Measurements from ENCODE around the gene SOS2. TPM values are rescaled to one million over a fixed set of nuclear protein-coding genes. Genes with fewer than 3 reads are reported as not detected.

Gene SOS2
- total and polyA plus RNA-seq, 2 of the 8 experiments (the other 6 are each of a cell fraction or from before 2014, with no cell fraction given) = 2.8 to 12.7 TPM

DNA sequence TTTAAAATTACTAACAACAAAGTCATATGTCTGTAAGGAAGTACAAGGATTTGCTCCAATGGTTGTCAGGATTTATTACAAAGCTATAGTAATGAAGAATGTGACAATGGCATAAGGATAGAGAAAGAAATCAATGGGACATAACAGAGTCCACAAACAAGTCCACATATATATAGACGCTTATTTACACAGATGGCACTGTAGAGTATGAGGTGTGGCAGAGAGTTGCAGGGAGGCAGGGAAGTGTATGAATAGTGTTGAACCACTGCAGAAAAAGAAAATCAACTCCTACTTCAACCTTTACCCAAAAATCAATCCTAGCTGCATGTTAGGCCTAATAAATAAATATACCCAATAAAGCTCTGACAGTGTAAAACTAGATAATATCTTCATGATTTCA, 21.3 kb downstream of the SOS2 start:
- H4K5ac ChIP-seq (ENCODE audit: insufficient read length, low read depth, low read length) = no peak overlapping the region
- no peaks in the 10 kb centered on the region; the same call in 1 of the 2 replicates for H3K23me2 ChIP-seq (ENCODE audit: low read depth, low read length)
- no peak overlapping the region for H3K9ac ChIP-seq (replicated peaks in 1 of 4; ENCODE audit: extremely low read depth in 1 of 4, low read depth in 3 of 4, low read length in 3 of 4)
- H3K4me3 ChIP-seq (ENCODE audit: extremely low read depth in 1 of 4, insufficient read depth in 2 of 4, low read depth in 3 of 4, low read length in 4 of 4) = no peak overlapping the region
- FAIRE-seq (no peak), DNase-seq (ENCODE audit: low read depth in 1 of 2, low spot score in 2 of 2) (no peak)
- no peak overlapping the region for H3K56ac ChIP-seq (replicated peaks; ENCODE audit: insufficient read length, low read depth, low read length)
- H3K4me2 ChIP-seq (ENCODE audit: insufficient read depth in 1 of 2, low read depth in 2 of 2, low read length in 2 of 2) = no peak overlapping the region
- no peak overlapping the region for H2AFZ ChIP-seq (ENCODE audit: low read length)
- no peak overlapping the region for H2BK5ac ChIP-seq (ENCODE audit: low read depth, low read length)
- no peaks in the 10 kb centered on the region for H3K79me2 ChIP-seq (ENCODE audit: control insufficient read depth in 1 of 2, insufficient read depth in 2 of 2, low read length in 2 of 2)
- no peak overlapping the region for H3K14ac ChIP-seq (ENCODE audit: insufficient read length)
- H3K9me3 ChIP-seq (ENCODE audit: insufficient read depth in 2 of 2, low read depth in 1 of 2, low read length in 1 of 2) = no peaks in the 10 kb centered on the region
- TF ChIP-seq CBX5 (IDR thresholded peaks at IDR 0.05; ENCODE audit: low read depth, low read length) (no peak), E2F6 (IDR thresholded peaks at IDR 0.05) (no peak), MAFK (IDR thresholded peaks at IDR 0.05; ENCODE audit: low read depth, low read length) (no peak), CHD2 (IDR thresholded peaks at IDR 0.05; ENCODE audit: low read length) (no peak), SUZ12 (IDR thresholded peaks at IDR 0.05; ENCODE audit: low read length) (no peak), GTF2F1 (IDR thresholded peaks at IDR 0.05; ENCODE audit: borderline replicate concordance, low read depth, low read length) (no peak), CREB1 (IDR thresholded peaks at IDR 0.05) (no peak), ZNF274 (IDR thresholded peaks at IDR 0.05; ENCODE audit: borderline replicate concordance, extremely low read depth, low read length) (no peak), SP1 (IDR thresholded peaks at IDR 0.05; ENCODE audit: low read depth, low read length) (no peak), SRF (IDR thresholded peaks at IDR 0.05; ENCODE audit: low read depth, low read length) (no peak)
- no peak overlapping the region for H3K4ac ChIP-seq (replicated peaks; ENCODE audit: insufficient read length, low read depth, low read length)
- peaks cover 0 to 1% of the 10 kb centered on the region in 2 experiments for H4K20me1 ChIP-seq (replicated peaks in 1 of 2; ENCODE audit: control insufficient read depth in 1 of 2, insufficient read depth in 2 of 2, low read length in 2 of 2)
- no peak overlapping the region for H4K8ac ChIP-seq (ENCODE audit: extremely low read depth, insufficient read depth, low read length)
- H3K18ac ChIP-seq (ENCODE audit: extremely low read depth, low read length) = no peak overlapping the region
- no peak overlapping the region for H2BK15ac ChIP-seq (ENCODE audit: low read length)
- POLR2A ChIA-PET (ENCODE audit: partially characterized antibody) = interaction anchor here (0.6 kb wide), 1 partner anchor 87 kb away, joined by 4 read pairs; no protein-coding TSS in a partner anchor
- H3K23ac ChIP-seq (ENCODE audit: insufficient read length) = no peak overlapping the region
- no peaks in the 10 kb centered on the region for H3K4me1 ChIP-seq (replicated peaks in 1 of 4; ENCODE audit: control insufficient read depth in 3 of 4, insufficient read depth in 4 of 4, low read length in 3 of 4)
- H3K27ac ChIP-seq (ENCODE audit: low read depth, low read length) = no peak overlapping the region
- H4K91ac ChIP-seq (replicated peaks; ENCODE audit: insufficient read length, low read length) = no peak overlapping the region
- CTCF ChIA-PET (ENCODE audit: partially characterized antibody) = interaction anchor here (0.6 to 1.2 kb wide), 4 partner anchors 14 to 568 kb away, joined by 3 to 6 read pairs (median 4); no protein-coding TSS in a partner anchor
- H3K27me3 ChIP-seq (replicated peaks in 1 of 4; ENCODE audit: control insufficient read depth in 3 of 4, extremely low read depth in 1 of 4, insufficient read depth in 3 of 4, low read length in 3 of 4) = no peaks in the 10 kb centered on the region
- no peaks in the 10 kb centered on the region for H3K36me3 ChIP-seq (ENCODE audit: control insufficient read depth in 2 of 4, insufficient read depth in 4 of 4, low read length in 3 of 4)
- no peak overlapping the region for H2BK20ac ChIP-seq (ENCODE audit: low read length)
- H2AK5ac ChIP-seq (ENCODE audit: low read depth, low read length) = no peak overlapping the region
- no peak overlapping the region for H2BK12ac ChIP-seq (ENCODE audit: low read depth, low read length)
- H3K79me1 ChIP-seq (ENCODE audit: low read depth, low read length) = no peaks in the 10 kb centered on the region; the same call in 1 of the 2 replicates
- H2BK120ac ChIP-seq (replicated peaks; ENCODE audit: low read depth, low read length) = no peak overlapping the region
- 89% methylated on average over 1 of the region's 1 CpG; no CpG with 5 or more reads in 1 of the 2 experiments for WGBS, 2 experiments (ENCODE audit: extremely low coverage in 1 of 2, insufficient coverage in 1 of 2, insufficient read length in 1 of 2, insufficient replicate concordance in 2 of 2, low coverage in 1 of 2, low lambda C conversion rate in 2 of 2, missing lambda C conversion rate in 1 of 2)

Measured in H1 (cell line).